HepG2 (cell line): ENCODE data around the gene EFEMP2. TPM values are rescaled to one million over a fixed set of nuclear protein-coding genes. Genes with fewer than 3 reads are reported as not detected.
A peak's percentile ranks its signal among the peaks of the same experiment; 100 is the strongest.

Experiments
- ATAC-seq: fragments of 200-7000 bp; cut with Tn5 transposase; 3 replicates; pipeline ENCODE4 v1.9.1; 2020; ENCODE audit warnings: mild to moderate bottlenecking, moderate library complexity
- BruUV-seq: library from RNA; stranded (reverse); fragments of 400-500 nt; replicated peaks from 2 replicates; lab custom pipeline; 2021; lab: Mats Ljungman, UMichigan
- CTCF ChIA-PET: fragments of 300-600 bp; formaldehyde crosslinking; extraction: SDS; loops from one replicate; lab custom pipeline; 2021; ENCODE audit warnings: low total read pairs, inconsistent platforms, low intra/inter-chr PET ratio; lab: Yijun Ruan, JAX
- POLR2A ChIA-PET: fragments of 350-600 bp; sonication (Branson Sonifier 250); formaldehyde crosslinking; loops from one replicate; lab custom pipeline; 2020; ENCODE audit warnings: antibody characterized with exemption, inconsistent platforms; lab: Yijun Ruan, JAX
- DNase-seq: peaks from one replicate; pipeline ENCODE4 v3.0.0-alpha.2; 2015; ENCODE audit warnings: low spot score
- FAIRE-seq: peaks from 3 replicates; lab custom pipeline; 2011; peaks lifted over from hg19 to GRCh38; lab: Jason Lieb, UNC
- H2AFZ ChIP-seq: one replicate; pipeline ENCODE4 v1.6.1; 2011; ENCODE audit warnings: low read length, inconsistent platforms
- H3K27ac ChIP-seq: fragments of 300-600 bp; 3 replicates; pipeline ENCODE4 v1.8.0; 2011; ENCODE audit warnings: mixed run types, mild to moderate bottlenecking, mixed read lengths, low read length, inconsistent platforms; ENCODE audit not compliant: insufficient read depth; ENCODE audit errors: extremely low read length
- H3K27me3 ChIP-seq, 2 experiments: fragments of 200-600 bp in 1 of 2; 2 replicates in 1 of 2; 3 replicates in 1 of 2; pipeline versions ENCODE4 v1.6.0 to v1.8.0; 2011; ENCODE audit warnings: low read length in 2 of 2, mild to moderate bottlenecking in 2 of 2, moderate library complexity in 2 of 2, inconsistent platforms in 1 of 2; ENCODE audit not compliant: insufficient read depth in 2 of 2, control insufficient read depth in 1 of 2
- H3K36me3 ChIP-seq, 2 experiments: fragments of 200-600 bp in 1 of 2; replicated peaks in 1 of 2; 2 replicates in 1 of 2; 3 replicates in 1 of 2; pipeline versions ENCODE4 v1.5.1 to v1.8.0; 2011; ENCODE audit warnings: low read length in 2 of 2, inconsistent platforms in 1 of 2; ENCODE audit not compliant: insufficient read depth in 2 of 2, control insufficient read depth in 1 of 2
- H3K4me1 ChIP-seq: 2 replicates; pipeline ENCODE4 v1.5.1; 2012; ENCODE audit warnings: low read length, inconsistent platforms; ENCODE audit not compliant: insufficient read depth
- H3K4me2 ChIP-seq: 2 replicates; pipeline ENCODE4 v1.6.0; 2011; ENCODE audit warnings: low read depth, low read length, inconsistent platforms
- H3K4me3 ChIP-seq, 3 experiments: fragments of 200-600 bp in 1 of 3; sonication (generic), shearing (Covaris generic) in 1 of 3; replicated peaks in 1 of 3; 2 replicates each; pipeline ENCODE4 v1.5.1; 2011 to 2016; ENCODE audit warnings: low read length in 3 of 3, inconsistent platforms in 2 of 3, low read depth in 2 of 3, mild to moderate bottlenecking in 2 of 3, control low read depth in 1 of 3, mixed read lengths in 1 of 3; ENCODE audit not compliant: insufficient read depth in 1 of 3
- H3K79me2 ChIP-seq: one replicate; pipeline ENCODE4 v1.6.1; 2011; ENCODE audit warnings: low read length, inconsistent platforms; ENCODE audit not compliant: insufficient read depth
- H3K9ac ChIP-seq: 2 replicates; pipeline ENCODE4 v1.6.0; 2011; ENCODE audit warnings: mild to moderate bottlenecking, low read depth, low read length, inconsistent platforms; ENCODE audit not compliant: insufficient read depth
- H3K9me3 ChIP-seq: 2 replicates; pipeline ENCODE4 v1.5.1; 2012; ENCODE audit warnings: mild to moderate bottlenecking, low read length
- H4K20me1 ChIP-seq: 2 replicates; pipeline ENCODE4 v1.6.0; 2011; ENCODE audit warnings: inconsistent platforms, mild to moderate bottlenecking, low read length, moderate library complexity; ENCODE audit not compliant: insufficient read depth
- CREB3 ChIP-seq: sonication (generic); formaldehyde crosslinking; IDR thresholded peaks from 2 replicates; pipeline ENCODE4 v1.5.0; 2020; ENCODE audit warnings: missing genetic modification reagents
- MTF2 ChIP-seq: sonication (generic); formaldehyde crosslinking; IDR thresholded peaks from 2 replicates; pipeline ENCODE4 v1.5.0; 2020; ENCODE audit warnings: missing genetic modification reagents, borderline replicate concordance
- PRPF4 ChIP-seq: fragments of 200-400 bp; formaldehyde crosslinking; IDR thresholded peaks from 2 replicates; pipeline ENCODE4 v1.6.1; 2016; ENCODE audit warnings: low read length, low read depth; ENCODE audit not compliant: poor library complexity, severe bottlenecking
- TBP ChIP-seq: sonication (generic); formaldehyde crosslinking; IDR thresholded peaks from 2 replicates; pipeline ENCODE4 v1.5.0; 2020; ENCODE audit warnings: missing genetic modification reagents
- TSC22D2 ChIP-seq: sonication (generic); formaldehyde crosslinking; IDR thresholded peaks from 2 replicates; pipeline ENCODE4 v1.5.1; 2020; ENCODE audit warnings: missing genetic modification reagents, mild to moderate bottlenecking, borderline replicate concordance
- ZNF414 ChIP-seq: sonication (generic); formaldehyde crosslinking; IDR thresholded peaks from 2 replicates; pipeline ENCODE4 v1.5.0; 2020; ENCODE audit warnings: missing genetic modification reagents
- ZNF556 ChIP-seq: sonication (generic); formaldehyde crosslinking; IDR thresholded peaks from 2 replicates; pipeline ENCODE4 v1.4.0; 2020; ENCODE audit warnings: mild to moderate bottlenecking, missing genetic modification reagents, borderline replicate concordance
- ZNF616 ChIP-seq: sonication (generic); formaldehyde crosslinking; IDR thresholded peaks from 2 replicates; pipeline ENCODE4 v1.5.0; 2020; ENCODE audit warnings: low read depth, mild to moderate bottlenecking, missing genetic modification reagents
- WGBS: methylation state at CpG from one replicate; pipeline ENCODE4 v1.1.6; 2017; ENCODE audit warnings: low lambda C conversion rate; 5-methylcytosine and 5-hydroxymethylcytosine counted together
- in situ Hi-C: cut with HindIII; loops from 2 replicates; pipeline ENCODE4 v1.10.0; 2017; ENCODE audit warnings: low pct_unique_long_range_greater_than_20kb; ENCODE audit not compliant: extremely low pct_ligation_motif_present
- intact Hi-C: fragments of 100-400 bp; cut with micrococcal nuclease; formaldehyde crosslinking; loops from one replicate; pipeline ENCODE4 v1.10.0; 2022; ENCODE audit not compliant: unreplicated experiment
- polyA plus RNA-seq, 8 experiments: library from polyadenylated mRNA; depleted of rRNA in 3 of 8; stranded (reverse) in 7 of 8; unstranded in 1 of 8; fragments of >200 nt; fragmentation: Illumina TruSeq in 4 of 8; extraction: Trizol in 4 of 8; gene quantifications; 2 replicates each; pipeline versions ENCODE4 v1.2.1 to v1.2.3, GENCODE V29; 2011 to 2016; ENCODE audit warnings: low read depth in 4 of 8, missing spikeins in 1 of 8, mixed read lengths in 1 of 8; ENCODE audit not compliant: insufficient read depth in 1 of 8
- total RNA-seq, 5 experiments: library from RNA; depleted of rRNA; stranded (reverse); fragments of >200 nt; fragmentation: Illumina TruSeq; extraction: Trizol; gene quantifications; 2 replicates each; pipeline ENCODE4 v1.2.3, GENCODE V29; 2016; ENCODE audit warnings: low read depth in 1 of 5
- TF ChIP-seq, protein P1 (sequence below): sonication (generic); formaldehyde crosslinking; IDR thresholded peaks from 2 replicates; pipeline ENCODE4 v1.4.0; 2020; ENCODE audit warnings: missing genetic modification reagents, borderline replicate concordance

EFEMP2 gene
- total and polyA plus RNA-seq, 2 of the 13 experiments (the other 11 are each of a cell fraction or from before 2014, with no cell fraction given): 7.4 to 29.7 TPM

- Histone ChIP-seq H3K27ac (peak overlapping the region; percentile 90), H3K36me3 (peaks cover 18 to 44% of the 10 kb centered on the region in 2 experiments), H4K20me1 (peaks cover 40% of the 10 kb centered on the region), H3K9ac (peak overlapping the region; percentile 86), H3K79me2 (peaks cover 32% of the 10 kb centered on the region), H3K4me3 (peak overlapping the region; percentile 76 to 99 (median 76)), H3K4me2 (peak overlapping the region; percentile 100), H2AFZ (peak overlapping the region; percentile 75), H3K4me1 (peaks cover 59% of the 10 kb centered on the region), H3K9me3 (no peaks in the 10 kb centered on the region), H3K27me3 (no peaks in the 10 kb centered on the region; a peak in 1 of 5 replicates)
- DNase-seq: no peak
- no peak for ATAC-seq
- TF ChIP-seq, protein P1, sequence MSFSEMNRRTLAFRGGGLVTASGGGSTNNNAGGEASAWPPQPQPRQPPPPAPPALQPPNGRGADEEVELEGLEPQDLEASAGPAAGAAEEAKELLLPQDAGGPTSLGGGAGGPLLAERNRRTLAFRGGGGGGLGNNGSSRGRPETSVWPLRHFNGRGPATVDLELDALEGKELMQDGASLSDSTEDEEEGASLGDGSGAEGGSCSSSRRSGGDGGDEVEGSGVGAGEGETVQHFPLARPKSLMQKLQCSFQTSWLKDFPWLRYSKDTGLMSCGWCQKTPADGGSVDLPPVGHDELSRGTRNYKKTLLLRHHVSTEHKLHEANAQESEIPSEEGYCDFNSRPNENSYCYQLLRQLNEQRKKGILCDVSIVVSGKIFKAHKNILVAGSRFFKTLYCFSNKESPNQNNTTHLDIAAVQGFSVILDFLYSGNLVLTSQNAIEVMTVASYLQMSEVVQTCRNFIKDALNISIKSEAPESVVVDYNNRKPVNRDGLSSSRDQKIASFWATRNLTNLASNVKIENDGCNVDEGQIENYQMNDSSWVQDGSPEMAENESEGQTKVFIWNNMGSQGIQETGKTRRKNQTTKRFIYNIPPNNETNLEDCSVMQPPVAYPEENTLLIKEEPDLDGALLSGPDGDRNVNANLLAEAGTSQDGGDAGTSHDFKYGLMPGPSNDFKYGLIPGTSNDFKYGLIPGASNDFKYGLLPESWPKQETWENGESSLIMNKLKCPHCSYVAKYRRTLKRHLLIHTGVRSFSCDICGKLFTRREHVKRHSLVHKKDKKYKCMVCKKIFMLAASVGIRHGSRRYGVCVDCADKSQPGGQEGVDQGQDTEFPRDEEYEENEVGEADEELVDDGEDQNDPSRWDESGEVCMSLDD (CRISPR knock-in tag): peak; percentile 19; the same call in 1 of the 2 replicates
- TF ChIP-seq PRPF4 (no peak), TSC22D2 (no peak), ZNF616 (CRISPR knock-in tag) (no peak), MTF2 (CRISPR knock-in tag) (0 out of 2 replicates have a peak, but pooled peaks have one; percentile 27), TBP (CRISPR knock-in tag) (no peak), CREB3 (CRISPR knock-in tag) (no peak), ZNF414 (CRISPR knock-in tag) (0 out of 2 replicates have a peak, but pooled peaks have one; percentile 24), ZNF556 (no peak)
- no TSS peak for BruUV-seq
- ChIA-PET POLR2A (interaction anchor here (0.6 to 5.4 kb wide), 28 partner anchors 10 to 454 kb away, joined by 3 to 81 read pairs (median 5); partner anchors contain the start of genes AP5B1, BANF1, CCDC85B and EFEMP2), CTCF (no interaction called here)
- no peak for FAIRE-seq
- 1% methylated on average over 10 of the region's 10 CpGs for WGBS
- in situ Hi-C loops: loop anchor here (10.0 kb wide), 1 partner anchor 304 kb away; the partner anchor contains the start of gene LTBP3
- intact Hi-C loops: loop anchor here (2.0 kb wide), 1 partner anchor 30 kb away; the partner anchor contains the start of gene FIBP
These were observed 13.9 kb downstream of the EFEMP2 start for GRCh38 chr11:65858681-65859087.
